ENCODE results near the gene C6orf62. TPM values are rescaled to one million over a fixed set of nuclear protein-coding genes. Genes with fewer than 3 reads are reported as not detected.
A peak's percentile ranks its signal among the peaks of the same experiment; 100 is the strongest.

Gene C6orf62
- total RNA-seq, 1 experiment from 2014 or later, result 86.4 TPM

- DNase-seq (ENCODE audit: low spot score), result no peak
- CTCF ChIA-PET, result no interaction called here
- Mint-ChIP-seq H3K4me3 (no peak overlapping the region), H3K4me1 (peaks cover 53% of the 10 kb centered on the region), H3K9me3 (peaks cover 3% of the 10 kb centered on the region; the same call in 1 of the 2 replicates), H3K27ac (peak overlapping the region; percentile 58), H3K27me3 (ENCODE audit: low read depth) (no peaks in the 10 kb centered on the region), H3K36me3 (peaks cover 25% of the 10 kb centered on the region)
- no peak for ATAC-seq
- POLR2A ChIA-PET, result no interaction called here
- no peak for TF ChIP-seq AFF4 (CRISPR knock-in tag; IDR thresholded peaks at IDR 0.05; ENCODE audit: borderline replicate concordance)
- peak; percentile 69; the same call in 1 of the 2 replicates for TF ChIP-seq ZNF512 (CRISPR knock-in tag; IDR thresholded peaks at IDR 0.05; ENCODE audit: borderline replicate concordance)
Measured at GRCh38 chr6:24686408-24686807, 32.5 kb downstream of the C6orf62 start.

DNA sequence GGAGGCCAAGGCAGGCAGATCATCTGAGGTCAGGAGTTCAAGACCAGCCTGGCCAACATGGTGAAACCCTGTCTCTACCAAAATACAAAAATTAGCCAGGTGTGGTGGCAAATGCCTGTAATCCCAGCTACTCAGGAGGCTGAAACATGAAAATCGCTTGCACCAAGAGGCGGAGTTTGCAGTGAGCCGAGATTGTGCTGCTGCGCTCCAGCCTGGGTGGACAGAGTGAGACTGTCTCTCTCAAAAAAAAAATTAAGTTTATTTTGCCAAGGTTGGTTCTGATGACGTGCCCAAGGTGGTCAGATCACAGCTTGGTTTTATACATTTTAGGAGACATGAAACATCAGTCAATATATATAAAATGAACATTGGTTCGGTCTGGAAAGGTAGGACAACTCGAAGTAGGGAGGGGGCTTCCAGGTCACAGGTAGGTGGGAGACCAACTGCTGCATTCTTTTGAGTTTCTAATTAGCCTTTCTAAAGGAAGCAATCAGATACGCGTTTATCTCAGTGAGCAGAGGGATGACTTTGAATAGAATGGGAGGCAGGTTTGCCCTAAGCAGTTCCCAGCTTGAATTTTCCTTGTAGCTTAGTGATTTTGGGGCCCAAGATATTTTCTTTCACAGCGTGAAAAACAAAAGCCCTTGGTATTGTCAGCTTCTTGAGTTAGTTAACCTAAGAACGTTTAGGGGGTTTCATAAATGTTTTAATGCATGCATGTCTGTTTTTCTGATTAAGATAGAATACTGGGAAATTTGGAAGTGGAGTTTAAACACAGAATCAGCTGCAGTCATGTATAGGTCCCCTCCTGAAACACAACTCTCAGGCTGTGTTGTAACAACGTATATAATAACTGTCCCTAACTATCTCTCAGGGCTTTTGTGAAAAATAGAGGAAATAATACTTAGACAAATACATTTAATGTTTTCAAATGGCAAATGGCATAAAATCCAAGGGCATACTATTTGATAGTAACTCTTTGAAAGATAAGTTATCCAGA is 35.4 kb downstream of the C6orf62 start:
- peak; percentile 75 for ATAC-seq
- TF ChIP-seq USF1 (CRISPR knock-in tag; IDR thresholded peaks at IDR 0.05) (no peak), PRRX2 (CRISPR knock-in tag; IDR thresholded peaks at IDR 0.05) (no peak), KAT7 (CRISPR knock-in tag; IDR thresholded peaks at IDR 0.05; ENCODE audit: borderline replicate concordance) (no peak), NFATC4 (CRISPR knock-in tag; IDR thresholded peaks at IDR 0.05) (no peak)
- TF ChIP-seq, protein P1, sequence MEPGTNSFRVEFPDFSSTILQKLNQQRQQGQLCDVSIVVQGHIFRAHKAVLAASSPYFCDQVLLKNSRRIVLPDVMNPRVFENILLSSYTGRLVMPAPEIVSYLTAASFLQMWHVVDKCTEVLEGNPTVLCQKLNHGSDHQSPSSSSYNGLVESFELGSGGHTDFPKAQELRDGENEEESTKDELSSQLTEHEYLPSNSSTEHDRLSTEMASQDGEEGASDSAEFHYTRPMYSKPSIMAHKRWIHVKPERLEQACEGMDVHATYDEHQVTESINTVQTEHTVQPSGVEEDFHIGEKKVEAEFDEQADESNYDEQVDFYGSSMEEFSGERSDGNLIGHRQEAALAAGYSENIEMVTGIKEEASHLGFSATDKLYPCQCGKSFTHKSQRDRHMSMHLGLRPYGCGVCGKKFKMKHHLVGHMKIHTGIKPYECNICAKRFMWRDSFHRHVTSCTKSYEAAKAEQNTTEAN (CRISPR knock-in tag; IDR thresholded peaks at IDR 0.05), result no peak
- DNase-seq (ENCODE audit: low spot score), result no peak
- ChIA-PET CTCF (interaction anchor here (0.6 to 2.4 kb wide), 9 partner anchors 13 to 189 kb away, joined by 3 to 19 read pairs (median 4); partner anchors contain the start of genes ACOT13, ALDH5A1 and TDP2), POLR2A (interaction anchor here (0.8 to 3.3 kb wide), 3 partner anchors 17 to 24 kb away, joined by 3 to 22 read pairs (median 4); partner anchors contain the start of genes ACOT13 and TDP2)
- Mint-ChIP-seq H3K4me1 (peaks cover 71% of the 10 kb centered on the region), H3K27me3 (ENCODE audit: low read depth) (no peaks in the 10 kb centered on the region), H3K9me3 (peaks cover 3% of the 10 kb centered on the region; the same call in 1 of the 2 replicates), H3K4me3 (peak overlapping the region; percentile 60), H3K27ac (peak overlapping the region; percentile 100), H3K36me3 (peaks cover 24% of the 10 kb centered on the region)

- ATAC-seq, result no peak
- peaks cover 55% of the 10 kb centered on the region for H3K4me1 Mint-ChIP-seq
- H3K36me3 Mint-ChIP-seq, result peaks cover 33% of the 10 kb centered on the region
- H3K27me3 Mint-ChIP-seq (ENCODE audit: low read depth), result no peaks in the 10 kb centered on the region
- H3K4me3 Mint-ChIP-seq, result no peak overlapping the region
- ChIA-PET POLR2A (no interaction called here), CTCF (no interaction called here)
- DNase-seq (ENCODE audit: low spot score), result no peak
- peaks cover 12% of the 10 kb centered on the region for H3K9me3 Mint-ChIP-seq
- 0 out of 2 replicates have a peak overlapping the region, but pooled peaks have one; percentile 27 for H3K27ac Mint-ChIP-seq
- TF ChIP-seq NFE2L1 (CRISPR knock-in tag; IDR thresholded peaks at IDR 0.05), result no peak
- TF ChIP-seq, protein P2, sequence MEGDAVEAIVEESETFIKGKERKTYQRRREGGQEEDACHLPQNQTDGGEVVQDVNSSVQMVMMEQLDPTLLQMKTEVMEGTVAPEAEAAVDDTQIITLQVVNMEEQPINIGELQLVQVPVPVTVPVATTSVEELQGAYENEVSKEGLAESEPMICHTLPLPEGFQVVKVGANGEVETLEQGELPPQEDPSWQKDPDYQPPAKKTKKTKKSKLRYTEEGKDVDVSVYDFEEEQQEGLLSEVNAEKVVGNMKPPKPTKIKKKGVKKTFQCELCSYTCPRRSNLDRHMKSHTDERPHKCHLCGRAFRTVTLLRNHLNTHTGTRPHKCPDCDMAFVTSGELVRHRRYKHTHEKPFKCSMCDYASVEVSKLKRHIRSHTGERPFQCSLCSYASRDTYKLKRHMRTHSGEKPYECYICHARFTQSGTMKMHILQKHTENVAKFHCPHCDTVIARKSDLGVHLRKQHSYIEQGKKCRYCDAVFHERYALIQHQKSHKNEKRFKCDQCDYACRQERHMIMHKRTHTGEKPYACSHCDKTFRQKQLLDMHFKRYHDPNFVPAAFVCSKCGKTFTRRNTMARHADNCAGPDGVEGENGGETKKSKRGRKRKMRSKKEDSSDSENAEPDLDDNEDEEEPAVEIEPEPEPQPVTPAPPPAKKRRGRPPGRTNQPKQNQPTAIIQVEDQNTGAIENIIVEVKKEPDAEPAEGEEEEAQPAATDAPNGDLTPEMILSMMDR (IDR thresholded peaks at IDR 0.05), result no peak
- no peak for TF ChIP-seq ESRRA (CRISPR knock-in tag; IDR thresholded peaks at IDR 0.05; ENCODE audit: borderline replicate concordance)
- no peak for TF ChIP-seq ZNF423 (CRISPR knock-in tag; IDR thresholded peaks at IDR 0.05)
- no peak for TF ChIP-seq ZNF232 (CRISPR knock-in tag; IDR thresholded peaks at IDR 0.05)
- TF ChIP-seq, protein P3, sequence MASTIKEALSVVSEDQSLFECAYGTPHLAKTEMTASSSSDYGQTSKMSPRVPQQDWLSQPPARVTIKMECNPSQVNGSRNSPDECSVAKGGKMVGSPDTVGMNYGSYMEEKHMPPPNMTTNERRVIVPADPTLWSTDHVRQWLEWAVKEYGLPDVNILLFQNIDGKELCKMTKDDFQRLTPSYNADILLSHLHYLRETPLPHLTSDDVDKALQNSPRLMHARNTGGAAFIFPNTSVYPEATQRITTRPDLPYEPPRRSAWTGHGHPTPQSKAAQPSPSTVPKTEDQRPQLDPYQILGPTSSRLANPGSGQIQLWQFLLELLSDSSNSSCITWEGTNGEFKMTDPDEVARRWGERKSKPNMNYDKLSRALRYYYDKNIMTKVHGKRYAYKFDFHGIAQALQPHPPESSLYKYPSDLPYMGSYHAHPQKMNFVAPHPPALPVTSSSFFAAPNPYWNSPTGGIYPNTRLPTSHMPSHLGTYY (CRISPR knock-in tag; IDR thresholded peaks at IDR 0.05), result no peak
- TF ChIP-seq USF2 (CRISPR knock-in tag; IDR thresholded peaks at IDR 0.05), result no peak
- no peak for TF ChIP-seq ETV6 (CRISPR knock-in tag; IDR thresholded peaks at IDR 0.05)
- no peak for TF ChIP-seq MAX (CRISPR knock-in tag; IDR thresholded peaks at IDR 0.05)
- no peak for TF ChIP-seq SP1 (CRISPR knock-in tag; conservative IDR thresholded peaks at IDR 0.05)
- no peak for TF ChIP-seq TCF7 (CRISPR knock-in tag; IDR thresholded peaks at IDR 0.05; ENCODE audit: low read depth)
Measured at GRCh38 chr6:24680582-24680981, 38.4 kb downstream of the C6orf62 start.
